ENCODE measurements around the gene REXO4. TPM values are rescaled to one million over a fixed set of nuclear protein-coding genes. Genes with fewer than 3 reads are reported as not detected.

REXO4 gene, protein sequence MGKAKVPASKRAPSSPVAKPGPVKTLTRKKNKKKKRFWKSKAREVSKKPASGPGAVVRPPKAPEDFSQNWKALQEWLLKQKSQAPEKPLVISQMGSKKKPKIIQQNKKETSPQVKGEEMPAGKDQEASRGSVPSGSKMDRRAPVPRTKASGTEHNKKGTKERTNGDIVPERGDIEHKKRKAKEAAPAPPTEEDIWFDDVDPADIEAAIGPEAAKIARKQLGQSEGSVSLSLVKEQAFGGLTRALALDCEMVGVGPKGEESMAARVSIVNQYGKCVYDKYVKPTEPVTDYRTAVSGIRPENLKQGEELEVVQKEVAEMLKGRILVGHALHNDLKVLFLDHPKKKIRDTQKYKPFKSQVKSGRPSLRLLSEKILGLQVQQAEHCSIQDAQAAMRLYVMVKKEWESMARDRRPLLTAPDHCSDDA
- 45.8 and 48.7 TPM in 2 replicates for total RNA-seq (2014; rRNA removed; shearing (Covaris generic))

DNA sequence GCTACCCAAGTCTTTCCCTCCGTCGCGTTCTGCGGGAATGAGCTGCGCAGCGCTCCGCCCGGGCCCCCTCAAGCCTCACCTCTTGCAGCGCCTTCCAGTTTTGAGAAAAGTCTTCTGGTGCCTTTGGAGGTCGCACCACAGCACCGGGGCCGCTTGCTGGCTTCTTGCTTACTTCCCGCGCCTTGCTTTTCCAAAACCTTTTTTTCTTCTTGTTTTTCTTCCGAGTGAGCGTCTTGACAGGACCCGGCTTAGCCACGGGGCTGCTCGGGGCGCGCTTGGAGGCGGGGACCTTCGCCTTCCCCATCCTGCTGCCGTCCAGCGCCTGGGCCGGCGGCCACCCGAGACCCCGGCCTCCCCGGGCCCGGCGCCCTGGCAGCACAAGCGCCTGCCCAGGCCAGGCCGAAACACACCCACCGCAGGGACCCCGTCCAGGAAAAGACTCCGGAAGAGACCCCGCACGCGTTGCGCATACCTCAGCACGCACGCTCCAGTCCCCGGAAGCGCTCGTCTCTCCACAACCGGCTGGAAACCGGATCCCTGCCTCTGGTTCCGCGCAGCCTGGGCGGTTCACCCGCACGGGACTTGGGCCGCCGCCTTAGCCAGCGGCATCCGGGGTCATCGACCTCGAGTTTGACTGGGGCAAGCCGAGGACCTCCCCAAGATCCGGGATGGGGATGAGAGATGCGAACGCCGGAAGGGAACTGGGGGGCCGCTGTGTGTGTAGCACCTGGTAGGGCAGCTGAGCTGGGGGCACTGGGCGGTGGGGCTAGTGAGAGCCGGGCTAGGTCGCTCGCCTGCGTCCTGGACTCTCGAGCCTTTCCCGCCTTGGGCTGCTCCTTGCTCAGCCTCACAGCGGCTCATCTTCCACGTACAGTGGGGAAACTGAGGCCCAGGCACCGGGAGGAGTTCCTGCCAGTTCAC is at the start of gene REXO4:
Gene REXO4, minus strand, starts transcription at position 470 of the 921 bp plus-strand sequence. Its CDS starts 166 bp downstream, at position 304.

DNA sequence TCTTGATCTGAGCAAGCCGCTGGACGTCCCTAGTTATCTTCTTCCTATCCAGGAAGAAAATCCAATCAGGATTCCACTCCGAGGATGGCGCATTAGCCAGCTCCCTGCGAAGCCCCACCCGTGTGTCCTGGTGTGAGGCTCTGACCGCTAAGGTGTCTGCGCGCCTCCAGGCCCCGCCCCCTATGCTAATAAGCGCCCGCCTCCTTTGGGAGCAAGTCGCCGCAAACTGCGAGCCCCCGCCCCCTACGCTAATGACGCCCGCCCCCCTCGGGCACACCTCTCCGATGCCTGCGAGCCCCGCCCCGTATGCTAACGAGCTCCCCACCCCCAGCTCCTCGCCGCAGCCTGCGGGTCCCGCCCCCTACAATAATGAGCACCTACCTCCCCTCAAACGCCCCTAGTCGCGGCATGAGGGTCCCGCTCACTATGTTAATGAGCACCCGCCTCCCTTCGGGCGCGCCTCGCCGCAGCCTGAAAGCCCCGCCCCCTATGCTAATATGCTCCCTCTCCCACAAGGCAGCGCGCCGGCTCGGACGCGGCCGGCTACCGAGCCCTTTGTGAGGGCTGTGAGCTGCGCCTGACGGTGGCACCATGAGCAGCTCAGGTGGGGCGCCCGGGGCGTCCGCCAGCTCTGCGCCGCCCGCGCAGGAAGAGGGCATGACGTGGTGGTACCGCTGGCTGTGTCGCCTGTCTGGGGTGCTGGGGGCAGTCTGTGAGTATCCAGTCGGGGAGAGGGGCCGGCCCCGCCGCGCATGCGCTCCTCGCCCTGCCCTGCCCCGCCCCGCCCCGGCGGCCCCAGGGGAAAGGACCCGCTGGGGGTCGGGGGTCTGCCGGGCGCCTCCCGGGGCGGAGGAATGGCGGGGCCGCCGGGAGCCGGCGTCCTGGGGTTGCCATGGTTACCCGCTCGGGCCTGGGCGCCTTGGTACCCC is 41.9 kb upstream of the REXO4 start, which contains the start of gene CACFD1:
Gene CACFD1, plus strand, starts transcription at position 503 of the 929 bp plus-strand sequence. Its CDS starts 89 bp downstream, at position 592.

DNA sequence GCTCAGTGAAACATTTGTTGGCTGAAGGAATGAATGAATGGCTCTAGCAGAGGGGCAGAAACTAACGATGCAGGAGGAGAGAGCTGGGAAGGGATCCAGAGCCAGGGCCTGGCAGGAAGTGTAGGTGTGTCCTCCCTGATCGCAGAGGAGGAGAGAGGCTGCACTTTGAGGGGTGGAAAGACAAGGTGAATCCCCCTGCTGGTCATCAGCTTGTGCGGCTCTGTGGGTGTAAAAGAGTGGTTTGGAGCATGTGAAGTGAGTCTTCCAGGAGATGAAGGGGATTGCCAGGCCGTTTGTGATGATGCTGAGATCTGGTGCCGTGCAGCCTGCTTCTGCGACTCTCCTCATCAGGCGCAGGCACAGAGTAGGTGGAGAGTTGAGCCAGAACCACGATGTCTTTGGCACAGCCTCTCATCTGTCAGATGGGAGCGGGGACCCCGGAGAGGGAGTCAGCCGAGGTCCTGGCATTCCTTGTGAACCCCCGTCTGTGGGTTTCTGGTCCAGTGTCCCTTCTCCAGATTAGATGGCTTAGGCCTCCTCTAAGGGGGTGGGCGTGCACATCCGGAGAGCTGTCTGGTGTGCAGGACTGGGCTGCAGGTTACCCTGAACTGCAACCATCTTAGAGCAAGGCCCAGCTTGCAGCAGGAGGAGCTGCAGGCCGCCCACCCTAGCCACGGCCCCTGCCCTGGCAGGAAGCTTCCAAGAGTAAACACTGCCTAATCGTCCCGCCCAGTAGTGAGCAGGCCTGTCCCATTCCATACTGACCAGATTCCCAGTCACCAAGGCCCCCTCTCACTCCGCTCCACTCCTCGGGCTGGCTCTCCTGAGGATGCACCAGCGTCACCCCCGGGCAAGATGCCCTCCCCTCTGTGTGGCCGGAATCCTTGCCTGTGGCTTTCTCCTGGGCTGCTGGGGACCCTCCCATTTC is 4.1 kb upstream of the REXO4 start, which contains the start of gene ADAMTS13:
Gene ADAMTS13, plus strand, starts transcription at position 753 of the 928 bp plus-strand sequence. Its CDS starts 77 bp downstream, at position 830.

DNA sequence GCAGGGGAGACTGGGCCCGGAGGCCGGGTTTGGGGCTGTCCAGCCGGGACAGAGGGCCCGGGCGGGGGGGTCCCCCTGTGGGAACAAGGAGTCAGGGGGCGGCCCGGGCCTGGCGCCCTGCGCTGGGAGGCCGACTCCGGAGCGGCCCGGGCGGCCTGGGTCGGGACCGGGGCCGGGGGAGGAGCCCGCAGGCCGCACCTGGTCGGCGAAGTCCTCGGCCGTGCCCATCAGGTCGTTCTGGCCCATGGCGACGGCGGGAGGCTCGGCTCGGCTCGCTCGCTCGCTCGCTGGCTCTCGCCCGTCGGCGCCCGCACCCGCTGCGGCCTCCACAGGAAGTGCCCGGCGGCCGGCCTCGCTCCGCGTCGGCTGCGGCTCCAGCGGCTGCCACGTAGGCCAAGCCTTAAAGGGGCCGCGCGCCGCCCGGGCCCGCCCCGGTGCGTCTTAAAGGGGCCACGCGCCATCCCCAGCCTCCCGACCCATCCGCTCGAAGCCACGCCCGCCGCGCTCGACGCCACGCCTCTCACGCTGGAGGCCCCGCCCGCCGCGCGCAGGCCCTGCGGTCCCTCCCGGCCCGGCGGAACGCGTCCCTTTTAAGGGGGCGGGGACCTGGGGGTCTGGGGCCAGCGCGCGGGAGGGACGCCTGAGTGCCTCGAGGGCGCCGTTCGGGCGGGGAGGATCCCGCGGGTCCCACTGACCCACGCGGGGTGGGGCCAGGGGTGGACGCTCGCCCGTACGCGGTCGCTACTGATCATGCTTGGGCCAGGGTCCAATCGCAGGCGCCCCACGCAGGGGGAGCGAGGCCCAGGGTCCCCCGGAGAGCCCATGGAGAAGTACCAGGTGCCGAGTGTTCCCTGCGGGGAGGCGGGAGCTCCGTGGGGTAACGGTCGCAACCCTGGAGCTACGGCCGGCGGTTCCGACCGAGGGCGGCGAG is 41.8 kb downstream of the REXO4 start, which contains the start of the genes STKLD1 and SURF4:
Gene STKLD1, plus strand, starts transcription at position 643 of the 931 bp plus-strand sequence. Its CDS starts 108 bp downstream, at position 751.
Gene SURF4, minus strand, starts transcription at position 337 of the 931 bp plus-strand sequence. Its CDS starts 91 bp downstream, at position 246.

DNA sequence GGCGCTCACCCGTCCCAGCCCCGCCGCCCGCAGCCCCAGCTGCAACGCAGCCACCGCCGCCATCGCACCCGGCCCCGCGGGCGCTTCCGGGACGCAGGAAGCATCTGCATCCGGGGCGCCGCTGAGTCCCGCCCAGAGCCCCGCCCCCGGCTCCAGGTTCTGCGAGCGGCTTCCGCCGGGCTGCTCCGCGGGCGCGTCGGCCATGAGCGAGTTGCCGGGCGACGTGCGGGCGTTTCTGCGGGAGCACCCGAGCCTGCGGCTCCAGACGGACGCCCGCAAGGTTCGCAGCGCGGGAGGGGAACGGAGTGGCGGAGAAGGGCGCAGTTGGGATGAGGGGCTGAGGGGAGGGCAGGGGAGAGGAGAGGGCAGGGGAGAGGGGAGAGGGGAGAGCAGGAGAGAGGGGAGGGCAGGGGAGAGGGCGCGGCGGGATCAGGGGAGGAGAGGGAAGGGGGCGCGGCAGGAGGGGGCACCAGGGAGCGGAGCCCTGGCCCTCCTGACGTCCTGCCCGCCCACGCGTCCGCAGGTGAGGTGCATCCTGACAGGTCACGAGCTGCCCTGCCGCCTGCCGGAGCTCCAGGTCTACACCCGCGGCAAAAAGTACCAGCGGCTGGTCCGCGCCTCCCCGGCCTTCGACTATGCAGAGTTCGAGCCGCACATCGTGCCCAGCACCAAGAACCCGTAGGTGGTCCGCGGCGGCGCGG is 61.3 kb downstream of the REXO4 start, which contains the start of the genes SURF1 and SURF2:
Gene SURF1, minus strand, starts transcription at position 97 of the 701 bp plus-strand sequence. Its CDS starts 34 bp downstream, at position 63.
Gene SURF2, plus strand, starts transcription at position 160 of the 701 bp plus-strand sequence. Its CDS starts 43 bp downstream, at position 203.

Other genes starting within 250 kb of the REXO4 start
- gene OBP2B, start 208.8 kb downstream of the REXO4 start, total RNA-seq (2014; rRNA removed; shearing (Covaris generic)): not detected in 2 replicates
- gene ABO, start 142.8 kb downstream of the REXO4 start, total RNA-seq (2014; rRNA removed; shearing (Covaris generic)): not detected in 2 replicates
- gene SURF6, start 81.8 kb downstream of the REXO4 start, total RNA-seq (2014; rRNA removed; shearing (Covaris generic)): 56.2 and 62.8 TPM in 2 replicates
- gene MED22, start 69.9 kb downstream of the REXO4 start, total RNA-seq (2014; rRNA removed; shearing (Covaris generic)): 29.7 and 31.6 TPM in 2 replicates
- gene RPL7A, start 69.8 kb downstream of the REXO4 start, total RNA-seq (2014; rRNA removed; shearing (Covaris generic)): 2,460 and 2,581 TPM in 2 replicates
- gene SURF1, start 61.5 kb downstream of the REXO4 start, total RNA-seq (2014; rRNA removed; shearing (Covaris generic)): 35.5 and 40.5 TPM in 2 replicates
- gene SURF2, start 61.5 kb downstream of the REXO4 start, total RNA-seq (2014; rRNA removed; shearing (Covaris generic)): 88.1 and 115 TPM in 2 replicates
- gene SURF4, start 42.0 kb downstream of the REXO4 start, total RNA-seq (2014; rRNA removed; shearing (Covaris generic)): 182 and 190 TPM in 2 replicates
- gene STKLD1, start 41.6 kb downstream of the REXO4 start, total RNA-seq (2014; rRNA removed; shearing (Covaris generic)): 0.41 TPM in 1 of 2 replicates, not detected in the other
- gene ADAMTS13, start 4.4 kb upstream of the REXO4 start, total RNA-seq (2014; rRNA removed; shearing (Covaris generic)): 2.7 and 3.9 TPM in 2 replicates
- gene CACFD1, start 42.0 kb upstream of the REXO4 start, total RNA-seq (2014; rRNA removed; shearing (Covaris generic)): 5.4 and 5.7 TPM in 2 replicates
- 3.3 and 4.2 TPM in 2 replicates for gene SLC2A6, start 61.1 kb upstream of the REXO4 start, total RNA-seq (2014; rRNA removed; shearing (Covaris generic))
- not detected in 2 replicates for gene MYMK, start 106.9 kb upstream of the REXO4 start, total RNA-seq (2014; rRNA removed; shearing (Covaris generic))
- not detected in 2 replicates for gene ADAMTSL2, start 116.7 kb upstream of the REXO4 start, total RNA-seq (2014; rRNA removed; shearing (Covaris generic))
- gene FAM163B, start 191.4 kb upstream of the REXO4 start, total RNA-seq (2014; rRNA removed; shearing (Covaris generic)): not detected in 2 replicates
- not detected in 2 replicates for gene DBH, start 218.4 kb upstream of the REXO4 start, total RNA-seq (2014; rRNA removed; shearing (Covaris generic))

All from A375 (cell line).